Caki2 (cell line): Measurements from ENCODE around the gene WNK4. TPM values are rescaled to one million over a fixed set of nuclear protein-coding genes. Genes with fewer than 3 reads are reported as not detected.

ENCODE experiments used
- DNase-seq: peaks from one replicate; pipeline ENCODE4 v3.0.0-alpha.2; 2015; ENCODE audit warnings: low read depth
- in situ Hi-C: cut with HindIII; loops from 2 replicates; pipeline ENCODE4 v1.10.0; 2016; ENCODE audit warnings: low sequenced_read_pairs, low pct_unique_long_range_greater_than_20kb, mixed read lengths
- total RNA-seq: library from RNA; depleted of rRNA; stranded (reverse); fragments of >200 nt; shearing (Covaris generic); gene quantifications from 2 replicates; pipeline ENCODE4 v1.2.3, GENCODE V29; 2014; ENCODE audit warnings: low replicate concordance

Gene WNK4
- total RNA-seq, 1 experiment from 2014 or later = not detected

DNA sequence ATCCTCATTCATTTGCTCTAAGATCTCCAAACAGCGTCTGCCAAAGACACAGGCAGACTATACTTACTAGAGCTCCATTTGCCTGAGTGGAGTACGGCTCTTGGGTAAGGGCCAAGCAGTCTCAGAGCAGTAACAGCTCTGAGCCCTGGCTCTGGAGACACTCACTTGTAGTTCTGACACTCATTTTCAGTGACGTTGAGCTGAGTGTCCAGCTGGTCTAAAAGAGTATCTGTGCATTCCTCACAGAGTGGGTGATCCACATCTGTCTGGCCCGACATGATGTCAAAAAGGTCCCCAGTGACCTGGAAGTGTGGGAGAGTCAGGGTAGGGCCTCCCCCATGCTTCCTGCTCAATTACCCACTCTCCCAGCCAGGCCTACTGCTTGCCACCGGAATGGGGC lies 38.0 kb downstream of the WNK4 start:
- DNase-seq = no peak
- in situ Hi-C loops = no loop called here

DNA sequence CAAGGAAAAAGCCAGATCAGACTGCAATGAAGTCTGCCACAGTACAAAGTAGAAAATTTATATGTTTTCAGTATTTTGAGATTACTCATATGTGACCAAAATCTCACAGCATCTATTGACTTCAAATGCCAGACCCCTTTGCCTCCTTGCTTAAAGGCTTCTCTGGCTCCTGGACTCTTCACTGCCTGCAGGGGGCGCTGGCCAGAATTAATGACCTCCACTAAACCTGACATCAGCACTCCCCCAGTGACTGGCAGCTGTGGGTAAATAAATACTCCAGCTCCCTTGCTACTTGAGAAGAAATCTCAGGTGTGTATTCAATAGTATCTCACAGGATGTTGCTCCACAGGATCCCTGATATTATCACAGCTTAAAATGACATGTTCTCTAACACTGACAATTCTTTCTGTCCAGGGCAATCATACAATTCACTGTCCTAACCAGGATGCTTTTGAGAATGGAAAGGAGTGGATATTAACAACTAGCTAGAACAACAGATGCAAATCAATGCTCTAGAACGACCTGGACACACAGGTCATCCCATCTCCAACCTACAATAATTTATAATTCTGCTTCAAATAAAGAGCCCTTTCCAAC lies 39.6 kb downstream of the WNK4 start:
- no peak for DNase-seq

DNA sequence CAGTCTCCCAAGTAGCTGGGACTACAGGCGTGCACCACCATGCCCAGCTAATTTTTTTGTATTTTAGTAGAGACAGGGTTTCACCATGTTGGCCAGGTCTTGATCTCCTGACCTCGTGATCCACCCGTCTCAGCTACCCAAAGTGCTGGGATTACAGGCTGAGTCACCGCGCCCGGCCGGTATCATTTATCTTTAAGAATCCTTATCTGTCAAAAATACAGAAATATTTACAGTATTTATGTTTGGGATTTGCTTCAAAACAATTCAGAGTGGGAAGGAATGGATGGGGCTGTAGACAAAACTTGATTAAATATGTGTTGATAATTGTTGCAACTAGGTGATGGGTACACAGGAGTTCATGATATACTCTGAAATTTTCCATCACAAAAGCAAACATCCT lies 40.8 kb downstream of the WNK4 start:
- no peak for DNase-seq
- in situ Hi-C loops = no loop called here

More for the DNA sequence above, 39.6 kb downstream of the WNK4 start:
- in situ Hi-C loops = no loop called here

DNA sequence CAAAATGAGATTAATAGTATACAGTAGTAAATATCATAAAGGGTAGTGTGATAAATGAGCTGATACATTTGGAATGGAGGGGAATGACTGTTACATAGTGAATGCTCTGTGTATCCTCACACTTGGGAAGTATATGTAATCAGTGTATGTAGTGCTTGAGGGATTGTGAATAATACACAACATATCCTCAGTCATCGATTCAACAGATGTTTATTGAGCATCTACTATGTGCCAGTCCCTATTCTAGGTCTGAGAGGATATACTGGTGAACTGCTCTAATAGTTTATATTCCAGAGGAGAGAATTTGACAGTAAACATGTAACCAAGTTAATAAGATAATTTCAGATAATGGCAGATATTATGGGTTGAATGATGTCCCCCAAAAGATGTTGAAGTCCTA lies 47.1 kb downstream of the WNK4 start:
- in situ Hi-C loops = no loop called here

DNA sequence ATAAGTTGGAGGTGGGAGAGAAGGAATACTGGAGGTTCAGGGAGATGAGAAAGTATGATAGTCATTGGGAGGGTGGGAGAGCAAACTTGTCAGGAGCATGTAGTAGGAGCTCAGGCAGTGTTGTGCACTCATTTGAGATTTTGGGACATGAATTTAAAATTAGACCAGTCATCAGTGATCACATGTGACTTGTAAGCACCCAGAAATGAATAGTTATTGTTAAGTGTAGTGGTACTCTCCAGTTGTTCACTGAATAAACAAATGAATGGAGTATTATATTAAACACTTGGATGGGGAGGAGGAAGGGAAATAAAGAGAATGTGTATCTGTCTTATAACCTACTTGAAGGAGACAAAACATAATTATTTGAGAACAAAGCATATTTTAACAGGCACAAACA lies 50.6 kb downstream of the WNK4 start:
- in situ Hi-C loops = no loop called here
- no peak for DNase-seq

More for the DNA sequence above, 47.1 kb downstream of the WNK4 start:
- DNase-seq = no peak

DNA sequence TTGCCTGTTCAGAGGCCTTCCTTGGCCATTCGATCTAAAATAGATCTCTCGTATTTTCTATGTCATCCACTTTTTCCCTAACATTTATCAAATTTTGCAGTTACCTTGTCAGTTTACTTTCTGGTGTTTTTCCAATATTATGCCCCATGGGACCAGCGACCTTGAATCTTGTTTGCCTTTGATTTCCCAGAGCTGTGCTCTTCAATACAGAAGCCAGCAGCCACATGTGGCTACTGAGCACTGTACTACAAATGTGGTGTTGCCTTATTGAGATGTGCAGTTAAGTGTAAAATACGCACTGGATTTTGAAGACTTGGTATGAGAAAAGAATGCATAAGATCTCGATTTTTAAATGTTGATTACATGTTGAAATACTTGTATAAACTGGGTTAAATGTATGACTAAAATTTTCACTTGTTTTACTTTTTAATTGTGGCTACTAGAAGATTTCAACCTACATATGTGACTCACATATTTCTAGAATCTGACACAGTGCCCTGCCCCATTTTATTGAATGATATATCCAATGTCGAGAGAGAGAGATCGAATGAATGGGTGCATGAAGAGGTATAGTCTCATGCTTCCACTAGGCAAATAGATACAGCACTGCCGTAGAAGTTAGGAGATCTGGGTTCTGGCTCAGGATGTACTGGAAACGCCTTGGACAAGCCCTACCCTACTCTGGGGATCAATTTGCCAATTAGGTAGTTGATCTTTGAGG lies 52.0 kb downstream of the WNK4 start:
- no peak for DNase-seq
- in situ Hi-C loops = no loop called here

DNA sequence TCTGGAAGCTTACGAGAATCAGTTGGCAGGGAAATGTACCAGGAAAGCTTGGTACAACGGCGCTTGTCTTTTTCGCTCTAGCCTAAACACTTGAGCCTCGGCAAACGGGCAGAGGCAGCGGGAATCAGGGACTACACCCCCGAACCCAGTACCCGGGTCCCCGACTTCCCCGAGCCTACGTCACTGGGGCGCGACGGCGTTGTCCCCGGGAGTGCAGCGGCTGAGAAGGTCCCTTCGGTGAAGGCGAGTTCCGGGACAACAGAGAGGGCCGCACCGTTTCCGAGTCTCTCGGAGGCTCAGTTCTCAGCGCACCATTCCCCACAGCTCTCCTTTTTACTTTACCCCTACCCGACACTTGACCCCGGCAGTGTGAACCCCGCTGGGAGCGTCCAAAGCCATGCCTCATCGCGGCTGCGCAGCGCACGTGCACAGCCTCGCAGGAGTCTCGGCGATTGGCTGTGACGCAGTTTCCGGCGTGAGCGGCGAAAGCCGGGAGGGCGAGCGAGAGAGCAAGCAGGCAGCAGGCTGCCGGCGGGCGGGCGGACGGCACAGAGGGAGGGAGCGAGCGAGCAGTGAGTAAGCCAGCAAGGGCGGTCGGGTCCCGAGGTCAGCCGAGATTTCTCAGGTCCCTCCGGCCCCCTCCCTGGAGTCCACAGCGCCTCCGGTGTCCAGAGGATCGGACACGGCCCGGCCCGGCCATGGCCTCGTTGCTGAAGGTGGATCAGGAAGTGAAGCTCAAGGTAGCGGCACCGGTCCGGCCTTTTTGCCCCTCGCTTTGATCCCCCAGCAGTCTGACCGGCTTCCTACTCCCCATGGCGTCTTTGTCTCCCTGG lies 52.7 kb downstream of the WNK4 start, which contains the start of gene PSME3:
Gene PSME3 (plus strand): TSS at position 464 of the 833 bp plus-strand sequence. CDS start 235 bp downstream, at position 699.
- DNase-seq = peak; percentile 90
- in situ Hi-C loops = no loop called here

DNA sequence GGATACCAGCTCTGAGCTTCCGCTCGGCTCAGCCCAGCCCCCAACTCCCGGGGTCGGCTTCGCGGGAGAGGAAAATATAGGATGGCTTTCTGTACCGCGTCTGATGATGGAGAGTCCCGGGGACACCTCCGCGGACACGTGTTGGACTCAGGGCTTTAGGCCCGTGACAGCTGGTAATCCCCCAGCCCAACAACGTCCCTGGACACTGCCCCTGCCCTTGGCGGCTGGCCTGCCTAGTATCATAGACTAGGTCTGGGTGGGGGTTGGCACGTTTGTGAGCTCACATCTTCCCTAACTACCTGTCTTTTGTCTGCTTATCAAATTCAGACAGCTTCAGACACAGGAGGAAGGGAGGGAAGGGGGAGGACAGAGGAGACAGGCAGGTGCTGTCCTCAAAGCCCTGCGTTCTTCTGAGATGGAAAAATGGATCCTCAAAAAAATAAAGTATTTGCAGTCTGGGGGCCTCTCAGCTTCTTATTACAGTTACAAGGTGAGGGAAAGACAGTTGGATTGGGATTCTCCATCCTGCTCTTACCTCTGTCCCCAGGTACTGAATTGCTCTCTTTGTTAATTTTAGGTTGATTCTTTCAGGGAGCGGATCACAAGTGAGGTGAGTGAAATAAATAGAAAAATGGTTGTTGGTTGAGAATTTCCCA lies 53.5 kb downstream of the WNK4 start:
- DNase-seq = no peak
- in situ Hi-C loops = no loop called here

DNA sequence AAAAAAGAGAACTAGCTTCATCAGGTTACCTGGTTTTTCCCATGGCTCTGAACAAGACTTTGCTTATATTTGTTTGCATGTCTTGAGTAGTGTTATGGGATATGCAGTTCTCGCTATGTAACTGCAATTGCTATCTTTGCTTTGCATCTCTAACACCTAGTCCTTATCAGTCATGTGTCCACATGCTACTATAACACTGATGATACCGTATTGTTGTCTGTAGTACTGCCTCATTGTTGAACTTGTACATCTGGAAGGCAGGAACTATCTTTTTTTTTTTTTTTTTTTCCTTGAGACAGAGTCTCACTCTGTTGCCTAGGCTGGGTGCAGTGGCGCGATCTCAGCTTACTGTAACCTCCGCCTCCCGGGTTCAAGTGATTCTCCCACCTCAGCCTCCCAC lies 55.3 kb downstream of the WNK4 start:
- no peak for DNase-seq
- in situ Hi-C loops = no loop called here

DNA sequence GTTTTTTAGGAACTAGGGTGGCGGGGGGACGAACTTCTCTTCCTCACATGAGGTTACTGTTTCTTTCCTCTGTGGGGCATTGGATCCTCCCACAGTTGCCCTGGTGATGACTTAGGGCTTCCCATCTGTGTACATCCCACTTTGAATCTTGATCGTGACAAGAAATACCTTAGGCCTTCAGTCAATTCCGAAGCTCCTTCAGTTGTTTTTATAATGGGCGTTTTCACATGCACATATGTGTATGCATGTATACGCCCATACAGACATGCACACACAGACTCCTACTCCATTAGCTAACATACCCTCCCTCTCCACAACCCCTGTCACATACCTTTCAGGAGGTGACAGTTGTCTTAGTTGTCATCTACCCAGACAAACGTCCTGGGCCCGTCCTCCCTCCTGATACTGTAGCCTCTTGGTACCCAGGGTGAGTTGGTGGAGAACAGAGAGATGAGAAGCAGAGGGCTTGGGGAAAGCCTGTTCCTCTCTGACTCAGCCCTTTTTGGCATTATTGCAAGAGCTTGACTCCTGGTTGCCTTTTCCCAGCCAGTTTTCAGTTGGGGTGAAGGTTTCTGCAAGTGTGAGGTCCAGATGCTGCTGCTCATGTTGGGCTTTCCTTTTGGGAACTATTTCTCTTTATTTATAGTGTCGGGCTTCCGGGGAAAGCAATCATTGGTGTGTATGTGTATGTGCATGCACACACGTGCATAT lies 61.7 kb downstream of the WNK4 start:
- no peak for DNase-seq
- in situ Hi-C loops = no loop called here

DNA sequence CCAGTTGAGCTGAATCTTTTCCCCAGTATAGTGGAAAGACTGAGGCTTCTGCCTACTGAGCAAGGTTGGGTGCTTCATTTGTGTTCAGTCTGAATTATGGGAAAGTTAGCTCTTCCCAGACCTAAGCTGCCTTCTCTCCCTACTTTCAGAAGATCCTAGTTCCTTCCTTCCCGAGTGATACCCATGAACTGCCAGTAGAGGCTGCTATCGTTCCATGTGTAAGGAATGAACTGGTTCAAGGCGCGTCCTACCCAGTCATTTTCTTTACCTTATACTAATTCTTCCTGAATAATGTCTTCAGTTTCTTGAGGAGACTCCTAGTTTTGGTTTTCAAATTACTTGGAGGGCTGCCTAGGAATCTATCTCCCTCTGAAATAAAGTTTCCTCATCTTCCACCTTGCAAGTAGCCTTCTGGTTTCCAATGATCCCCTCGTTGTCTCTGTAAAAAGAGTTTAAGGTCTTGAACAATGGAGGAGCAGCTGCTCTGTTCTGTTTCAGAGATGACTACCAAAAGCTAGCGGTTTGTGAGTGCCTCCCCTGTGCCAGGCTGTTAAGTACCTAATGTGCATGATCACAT lies 63.0 kb downstream of the WNK4 start:
- in situ Hi-C loops = no loop called here
- peak; percentile 69 for DNase-seq

DNA sequence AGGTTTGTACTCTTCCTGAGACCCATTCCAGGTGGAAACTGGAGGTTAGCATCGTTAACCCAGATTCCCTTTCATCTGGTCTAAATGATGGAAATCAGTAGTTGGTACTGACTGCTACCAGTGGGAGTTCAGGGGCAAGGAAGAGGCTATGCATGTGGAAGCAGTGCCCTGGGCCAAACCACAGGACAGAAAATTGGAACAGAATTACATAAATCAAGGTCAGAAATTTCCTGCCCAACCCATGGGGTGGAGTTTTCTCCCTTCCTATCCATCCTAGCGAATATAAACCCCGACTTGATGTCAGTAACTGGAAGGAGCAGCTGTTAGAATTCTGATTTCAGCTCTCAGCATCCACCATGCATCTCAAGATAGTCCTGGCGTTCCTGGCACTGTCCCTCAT lies 63.9 kb downstream of the WNK4 start, which contains the start of gene AOC2:
Gene AOC2 (plus strand): TSS at position 310 of the 400 bp plus-strand sequence. CDS start 47 bp downstream, at position 357.
- DNase-seq = no peak
- in situ Hi-C loops = no loop called here

DNA sequence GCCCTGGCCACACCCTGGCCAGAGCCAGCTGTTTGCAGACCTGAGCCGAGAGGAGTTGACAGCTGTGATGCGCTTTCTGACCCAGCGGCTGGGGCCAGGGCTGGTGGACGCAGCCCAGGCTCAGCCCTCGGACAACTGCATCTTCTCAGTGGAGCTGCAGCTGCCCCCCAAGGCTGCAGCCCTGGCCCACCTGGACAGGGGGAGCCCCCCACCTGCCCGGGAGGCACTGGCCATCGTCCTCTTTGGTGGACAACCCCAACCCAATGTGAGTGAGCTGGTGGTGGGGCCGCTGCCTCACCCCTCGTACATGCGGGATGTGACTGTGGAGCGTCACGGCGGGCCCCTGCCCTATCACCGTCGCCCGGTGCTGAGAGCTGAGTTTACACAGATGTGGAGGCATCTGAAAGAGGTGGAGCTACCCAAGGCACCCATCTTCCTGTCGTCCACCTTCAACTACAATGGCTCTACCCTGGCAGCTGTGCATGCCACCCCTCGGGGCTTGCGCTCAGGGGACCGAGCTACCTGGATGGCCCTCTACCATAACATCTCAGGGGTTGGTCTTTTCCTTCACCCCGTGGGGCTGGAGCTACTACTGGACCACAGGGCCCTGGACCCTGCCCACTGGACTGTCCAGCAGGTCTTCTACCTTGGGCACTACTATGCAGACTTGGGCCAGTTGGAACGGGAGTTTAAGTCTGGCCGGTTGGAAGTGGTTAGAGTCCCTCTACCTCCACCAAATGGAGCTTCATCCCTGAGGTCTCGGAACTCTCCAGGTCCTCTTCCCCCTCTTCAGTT lies 64.5 kb downstream of the WNK4 start:
- no peak for DNase-seq
- in situ Hi-C loops = no loop called here

DNA sequence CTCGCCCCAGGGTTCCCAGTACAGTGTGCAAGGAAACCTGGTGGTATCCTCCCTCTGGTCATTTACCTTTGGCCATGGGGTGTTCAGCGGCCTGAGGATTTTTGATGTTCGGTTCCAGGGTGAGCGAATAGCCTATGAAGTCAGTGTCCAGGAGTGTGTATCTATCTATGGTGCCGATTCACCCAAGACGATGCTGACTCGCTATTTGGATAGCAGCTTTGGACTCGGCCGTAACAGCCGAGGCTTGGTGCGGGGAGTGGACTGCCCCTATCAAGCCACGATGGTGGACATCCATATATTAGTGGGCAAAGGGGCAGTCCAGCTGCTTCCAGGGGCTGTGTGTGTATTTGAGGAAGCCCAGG lies 65.1 kb downstream of the WNK4 start:
- in situ Hi-C loops = no loop called here
- no peak for DNase-seq

DNA sequence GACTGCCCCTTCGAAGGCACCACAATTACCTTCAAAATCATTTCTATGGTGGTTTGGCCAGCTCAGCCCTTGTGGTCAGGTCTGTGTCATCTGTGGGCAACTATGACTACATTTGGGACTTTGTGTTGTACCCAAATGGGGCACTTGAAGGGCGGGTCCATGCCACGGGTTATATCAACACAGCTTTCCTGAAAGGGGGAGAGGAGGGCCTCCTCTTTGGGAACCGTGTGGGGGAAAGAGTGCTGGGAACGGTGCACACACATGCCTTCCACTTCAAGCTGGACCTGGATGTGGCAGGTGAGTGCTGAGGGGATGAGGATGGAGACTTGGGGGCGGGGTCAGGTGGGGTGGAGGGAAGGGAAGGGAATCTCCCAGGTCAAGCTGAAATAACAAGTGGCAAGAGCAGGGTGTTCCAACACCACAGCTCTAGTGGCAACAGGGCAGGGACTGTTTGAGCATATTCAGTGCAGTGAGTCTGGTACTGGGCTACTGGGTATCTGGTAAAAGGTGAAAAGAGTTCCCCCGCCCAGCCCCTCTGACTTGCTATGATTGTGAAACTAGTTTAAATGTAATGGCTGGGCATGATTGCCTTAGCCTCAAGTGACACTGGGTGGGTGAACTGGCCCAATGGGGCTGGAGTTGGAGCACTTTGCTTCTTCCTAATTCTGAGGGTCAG lies 65.6 kb downstream of the WNK4 start:
- in situ Hi-C loops = no loop called here

More for the DNA sequence above, 65.6 kb downstream of the WNK4 start:
- peak; percentile 56 for DNase-seq
